ENCODE data around the gene RBFOX1.

GRCh38 chr16:7373776-7374175, 41.1 kb downstream of the RBFOX1 start:
- TF ChIP-seq CTCF (IDR thresholded peaks at IDR 0.05) (no peak), POLR2A (IDR thresholded peaks at IDR 0.05) (no peak), EP300 (IDR thresholded peaks at IDR 0.05) (no peak)

Data from ovary (tissue), 3 donors.